ENCODE measurements around the gene PDE10A.
"Not testable (repeated sequence)": the region's sequence is repeated elsewhere in the genome, so short reads cannot be mapped to it uniquely, and the experiment has no call there.

Gene PDE10A

DNA sequence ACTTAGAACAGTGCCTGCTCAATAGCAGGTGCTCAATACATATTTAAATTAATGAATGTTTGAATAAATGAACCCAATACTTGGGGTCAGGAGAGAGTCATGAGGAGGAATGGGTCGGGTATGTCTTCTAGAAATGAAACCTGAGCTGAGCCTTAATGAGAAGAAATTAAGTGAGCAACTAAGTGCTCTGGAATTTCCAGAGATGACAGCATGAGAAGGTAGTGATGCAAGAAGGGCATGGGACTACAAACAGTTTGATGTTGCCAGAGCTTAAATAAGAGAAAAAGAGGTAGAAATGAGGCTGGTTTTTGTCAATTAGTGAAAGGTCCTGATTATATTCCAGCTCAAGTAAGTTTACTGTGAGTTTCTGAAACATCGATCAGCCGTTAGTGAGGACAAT lies 82.9 kb downstream of the PDE10A start:
- DNase-seq, result peak; percentile 27

DNA sequence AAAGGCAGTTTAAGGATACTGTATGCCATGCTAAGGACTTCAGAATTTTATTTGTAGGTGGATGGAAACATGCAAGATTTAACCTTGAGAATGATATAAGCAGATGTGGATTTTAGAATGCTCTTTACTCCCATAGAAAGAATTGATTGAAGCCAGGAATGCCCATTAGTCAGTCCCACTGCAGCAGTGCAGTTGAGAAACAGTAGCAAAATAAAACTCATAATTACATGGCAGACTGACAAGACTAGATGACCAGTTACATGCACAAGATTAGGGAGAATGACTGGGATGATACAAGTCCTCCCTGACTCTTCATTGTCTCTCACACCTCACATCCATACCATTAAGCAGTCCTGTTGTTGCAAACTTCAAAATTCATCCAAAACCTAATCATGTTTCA lies 83.9 kb downstream of the PDE10A start:
- DNase-seq, result no peak

DNA sequence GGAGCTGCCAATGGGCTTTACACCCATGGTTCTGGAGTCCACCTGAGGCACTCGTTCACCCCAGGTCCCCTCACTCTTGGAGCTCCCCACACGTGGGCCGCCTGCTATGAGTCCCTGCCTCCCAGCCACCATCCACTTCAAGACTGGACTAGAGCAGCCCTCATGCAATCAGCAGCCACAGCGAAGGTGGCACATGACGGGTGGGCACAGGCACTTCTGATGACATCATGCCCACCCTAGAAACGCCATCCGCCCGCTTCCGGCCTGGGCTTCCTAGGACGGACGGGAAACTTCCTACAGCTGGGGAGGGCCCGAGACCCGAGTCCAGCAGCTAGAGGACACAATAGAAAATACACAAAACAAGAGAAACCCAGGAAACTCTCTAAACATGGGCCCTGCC lies 85.5 kb downstream of the PDE10A start:
- no peak for DNase-seq

DNA sequence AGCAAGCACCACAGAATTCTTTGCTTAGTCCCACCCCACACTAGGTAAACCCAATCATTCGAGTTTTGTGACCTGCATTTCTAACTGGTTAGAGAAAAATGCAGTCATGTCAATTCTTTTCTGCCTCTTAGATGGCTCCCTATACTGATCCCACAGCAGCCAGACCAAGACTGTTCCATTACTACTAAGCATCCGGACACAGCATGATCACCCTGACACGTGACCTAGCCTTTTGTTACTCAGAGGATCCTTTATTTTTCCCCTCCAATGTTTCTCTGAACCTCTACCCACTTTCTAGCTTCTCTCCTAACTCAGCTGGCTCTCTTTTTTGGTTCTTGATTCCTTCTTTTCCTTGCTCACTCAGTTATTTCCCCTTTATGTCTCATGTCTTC lies 87.9 kb downstream of the PDE10A start:
- DNase-seq, result peak; percentile 64

DNA sequence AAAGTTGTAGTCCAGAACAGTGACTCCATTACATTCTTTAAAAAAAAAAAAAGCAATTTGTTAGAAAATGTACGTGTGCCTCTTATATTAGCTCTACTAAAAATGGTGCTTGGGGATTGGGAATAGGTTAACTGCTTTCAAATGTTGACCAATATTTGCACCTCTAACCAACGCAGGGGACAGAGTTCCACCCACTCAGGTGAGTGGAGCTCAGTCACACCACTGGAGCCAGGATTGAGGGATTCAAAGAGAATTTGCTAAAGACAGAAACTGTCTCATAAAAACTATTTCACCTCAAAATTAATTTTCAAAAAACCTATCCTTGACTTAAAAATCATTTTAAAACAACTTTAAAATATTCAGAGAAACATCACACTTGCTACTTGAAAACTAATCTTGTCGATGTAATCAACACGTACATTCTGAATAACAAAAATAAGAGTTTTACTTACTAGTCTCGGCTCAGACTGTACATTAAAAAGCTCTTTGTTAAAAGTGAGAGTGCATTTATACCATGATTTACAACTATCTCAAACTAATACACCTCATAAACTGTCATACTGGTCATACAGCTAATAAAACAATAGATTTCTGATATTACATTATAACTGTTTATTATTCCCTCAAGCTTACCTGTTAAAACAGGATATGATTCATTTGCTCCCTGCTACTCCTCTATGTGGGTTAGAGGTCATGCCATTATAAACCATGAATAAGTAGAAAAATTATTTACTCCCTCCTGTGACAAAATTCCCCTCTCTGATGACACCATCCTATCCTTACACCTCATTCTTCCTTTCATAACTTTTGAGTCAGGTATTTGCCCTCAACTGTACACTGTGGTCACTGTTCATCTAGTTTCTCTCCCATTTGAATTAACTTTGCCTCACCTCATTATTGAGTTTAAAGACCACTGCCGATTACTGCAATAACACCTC lies 88.6 kb downstream of the PDE10A start:
- peak; percentile 84 for DNase-seq

DNA sequence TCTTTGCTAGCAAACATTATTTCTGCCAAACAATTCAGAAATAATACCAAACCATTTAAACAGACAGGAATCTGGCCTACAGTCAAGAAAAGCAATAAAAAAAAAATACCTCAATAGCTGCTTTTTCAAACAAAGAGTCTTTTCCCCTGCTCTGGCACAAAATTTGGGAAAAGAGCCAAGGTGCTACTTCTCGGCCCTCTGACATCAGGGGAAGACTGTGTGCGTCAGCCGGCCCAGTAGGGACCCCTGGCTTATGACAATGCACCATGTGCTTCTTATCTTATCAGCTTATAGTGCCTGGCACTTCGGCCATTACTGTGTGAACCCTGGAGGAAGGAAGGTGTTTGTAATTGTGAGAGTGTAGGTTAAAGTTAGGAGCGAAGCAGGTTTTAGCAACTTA lies 89.4 kb downstream of the PDE10A start:
- DNase-seq, result peak; percentile 78

DNA sequence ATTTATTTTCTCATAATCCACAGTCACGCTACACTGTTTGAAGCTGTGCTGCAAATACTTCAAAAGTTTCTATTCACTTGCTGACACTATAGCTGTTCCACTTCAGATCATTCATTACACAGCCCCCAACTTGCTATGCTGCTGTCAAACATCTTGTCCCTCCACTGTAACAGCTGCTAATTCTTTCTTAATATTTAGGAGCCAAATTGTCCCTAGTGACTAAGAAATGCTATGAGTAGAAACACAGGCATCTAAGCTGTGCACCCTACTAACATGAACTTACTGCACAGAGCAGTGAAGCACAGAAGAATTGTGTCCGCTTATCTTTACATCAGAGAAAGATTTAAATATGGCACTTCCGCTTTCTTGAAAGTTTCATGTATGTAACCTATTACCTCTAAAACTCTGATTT lies 91.3 kb downstream of the PDE10A start:
- DNase-seq, result peak; percentile 91

DNA sequence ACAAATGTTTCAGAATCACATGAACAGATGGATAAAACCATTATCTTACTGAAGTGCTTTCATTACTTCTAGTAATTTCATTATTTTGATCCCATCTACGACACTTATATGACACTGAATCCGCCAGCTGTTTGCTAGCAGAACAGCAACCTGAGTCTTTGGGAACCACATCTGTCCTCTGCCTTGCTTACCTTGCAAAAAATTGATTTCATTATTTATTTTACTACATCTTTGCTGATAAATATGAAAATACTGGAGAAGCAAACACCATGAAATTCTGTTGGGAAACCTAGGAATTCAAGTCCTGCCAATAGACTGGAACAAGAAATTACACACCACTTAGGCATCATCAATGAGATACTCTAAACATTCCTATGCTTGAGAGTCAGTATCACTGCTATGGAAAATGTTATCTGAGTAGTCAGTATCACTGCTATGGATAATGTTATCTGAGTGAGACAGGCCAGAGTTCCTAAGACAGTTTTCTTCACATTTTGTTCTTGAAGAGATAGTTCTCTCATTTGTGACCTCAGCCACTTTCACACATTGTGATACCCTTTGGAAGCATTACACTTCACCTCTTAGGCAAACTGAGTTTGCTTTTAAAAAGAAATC lies 91.9 kb downstream of the PDE10A start:
- DNase-seq, result peak; percentile 93

DNA sequence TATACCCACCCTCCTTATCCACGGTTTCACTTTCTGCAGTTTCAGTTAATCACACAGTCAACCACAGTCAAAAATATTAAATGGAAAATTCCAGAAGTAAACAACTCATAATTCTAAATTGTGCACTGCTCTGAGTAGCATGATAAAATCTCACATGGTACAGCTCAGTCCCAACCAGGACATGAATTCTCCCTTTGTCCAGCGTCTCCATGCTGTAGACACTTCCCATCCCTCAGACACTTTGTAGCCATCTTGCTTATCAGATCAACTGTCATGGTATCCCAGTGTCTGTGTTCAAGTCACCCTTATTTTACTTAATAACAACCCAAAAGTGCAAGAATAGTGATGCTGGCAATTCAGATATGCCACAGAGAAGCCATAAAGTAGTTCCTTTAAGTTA lies 94.7 kb downstream of the PDE10A start:
- no peak for DNase-seq

DNA sequence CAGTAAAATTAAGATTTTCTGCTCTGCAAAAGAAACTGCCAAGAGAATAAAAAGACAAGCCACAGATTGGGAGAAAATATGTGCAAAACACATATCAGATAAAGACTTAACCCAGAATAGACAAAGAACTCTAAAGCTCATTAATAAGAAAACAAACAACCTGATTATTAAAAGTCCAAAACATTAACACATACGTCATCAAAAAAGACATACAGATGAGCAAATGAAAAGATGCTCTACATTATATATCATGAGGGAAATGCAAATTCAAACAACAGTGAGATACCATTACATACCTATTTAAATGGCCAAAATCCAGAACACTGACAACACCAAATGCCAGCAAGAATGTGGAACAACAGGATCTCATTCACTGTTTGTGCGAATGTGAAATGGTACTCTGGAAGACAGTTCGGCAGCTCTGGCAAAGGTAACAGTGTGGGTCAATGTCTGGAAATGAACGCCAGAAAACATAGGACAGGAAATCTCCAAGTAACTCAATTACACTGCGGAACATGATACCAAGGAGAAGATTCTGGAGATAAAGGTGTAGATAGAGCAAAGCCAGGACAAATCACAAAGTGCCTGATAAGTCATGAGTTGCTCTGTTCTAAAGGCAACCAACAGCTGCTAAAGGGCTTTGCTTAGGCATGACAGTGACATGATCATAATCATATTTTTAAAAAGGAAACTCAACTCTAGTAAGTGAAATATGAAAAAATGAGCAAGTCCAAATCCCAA lies 96.8 kb downstream of the PDE10A start:
- no peak for DNase-seq

DNA sequence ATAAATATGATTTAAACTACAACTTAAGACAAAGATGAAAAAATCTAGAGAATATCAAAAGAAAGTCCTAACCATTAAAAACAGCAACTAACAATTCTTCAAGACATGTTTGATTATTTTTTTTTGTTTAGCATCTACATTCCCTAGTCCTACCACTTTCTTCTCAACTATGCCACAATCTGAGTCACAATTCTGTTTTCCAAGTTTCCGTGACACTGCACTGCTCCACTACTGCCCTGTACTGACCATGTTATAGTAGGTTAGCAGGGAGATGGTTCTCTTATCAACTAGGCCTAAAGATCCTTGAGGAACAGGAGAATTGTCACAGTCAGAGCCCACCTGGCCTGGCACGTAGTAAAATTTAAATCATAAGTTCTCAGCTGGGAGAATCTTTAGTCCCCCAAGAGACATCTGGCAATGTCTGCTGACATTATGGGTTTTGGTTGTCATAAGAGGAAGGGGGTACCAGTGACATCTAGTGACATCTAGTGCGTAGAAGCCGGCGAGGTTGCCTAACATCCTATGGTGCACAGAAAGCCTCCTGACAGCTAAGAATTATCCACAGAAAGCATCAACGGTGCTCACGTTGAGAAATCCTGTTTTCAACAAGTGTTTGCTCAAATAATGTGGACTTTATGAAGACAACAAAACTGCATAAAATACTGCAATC lies 100.5 kb downstream of the PDE10A start:
- no peak for DNase-seq

DNA sequence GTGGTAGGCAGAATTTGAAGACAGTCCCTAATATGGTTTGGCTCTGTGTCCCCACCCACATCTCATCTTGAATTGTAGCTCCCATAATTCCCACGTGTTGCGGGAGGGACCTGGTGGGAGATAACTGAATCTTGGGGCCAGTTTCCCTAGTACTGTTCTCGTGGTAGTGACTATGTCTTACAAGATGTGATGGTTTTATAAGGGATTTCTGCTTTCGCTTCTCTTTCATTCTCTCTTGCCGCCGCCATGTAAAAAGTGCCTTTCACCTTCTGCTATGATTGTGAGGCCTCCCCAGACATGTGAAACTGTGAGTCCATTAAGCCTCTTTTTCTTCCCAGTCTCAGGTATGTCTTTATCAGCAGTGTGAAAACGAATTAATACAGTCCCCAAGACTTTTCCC lies 103.4 kb downstream of the PDE10A start:
- DNase-seq, result no peak

DNA sequence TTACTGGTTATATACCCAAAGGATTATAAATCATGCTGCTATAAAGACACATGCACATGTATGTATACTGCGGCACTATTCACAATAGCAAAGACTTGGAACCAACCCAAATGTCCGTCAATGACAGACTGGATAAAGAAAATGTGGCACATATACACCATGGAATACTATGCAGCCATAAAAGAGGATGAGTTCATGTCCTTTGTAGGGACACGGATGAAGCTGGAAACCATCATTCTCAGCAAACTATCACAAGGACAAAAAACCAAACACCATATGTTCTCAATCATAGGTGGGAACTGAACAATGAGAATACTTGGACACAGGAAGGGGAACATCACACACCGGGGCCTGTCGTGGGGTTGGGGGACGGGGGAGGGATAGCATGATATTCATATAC lies 104.9 kb downstream of the PDE10A start:
- DNase-seq, result not testable (repeated sequence)

DNA sequence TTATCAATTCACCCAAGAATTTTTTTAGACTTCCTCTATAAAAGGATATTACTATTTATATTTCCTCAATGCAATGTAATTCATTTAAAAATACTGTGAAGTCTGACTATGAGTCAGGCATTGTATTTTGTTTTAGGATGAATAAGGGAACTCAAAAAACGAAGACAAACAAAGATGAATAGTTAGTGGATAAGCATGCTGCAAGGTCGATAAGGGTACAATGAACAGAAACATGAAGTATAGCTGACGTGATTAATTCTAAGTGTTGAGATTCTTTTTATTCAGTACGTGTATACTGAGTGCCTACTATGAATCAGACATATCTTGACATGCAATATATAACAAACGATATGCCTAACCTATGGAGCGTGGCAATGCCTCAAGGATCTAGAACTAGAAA lies 105.4 kb downstream of the PDE10A start:
- DNase-seq, result no peak

DNA sequence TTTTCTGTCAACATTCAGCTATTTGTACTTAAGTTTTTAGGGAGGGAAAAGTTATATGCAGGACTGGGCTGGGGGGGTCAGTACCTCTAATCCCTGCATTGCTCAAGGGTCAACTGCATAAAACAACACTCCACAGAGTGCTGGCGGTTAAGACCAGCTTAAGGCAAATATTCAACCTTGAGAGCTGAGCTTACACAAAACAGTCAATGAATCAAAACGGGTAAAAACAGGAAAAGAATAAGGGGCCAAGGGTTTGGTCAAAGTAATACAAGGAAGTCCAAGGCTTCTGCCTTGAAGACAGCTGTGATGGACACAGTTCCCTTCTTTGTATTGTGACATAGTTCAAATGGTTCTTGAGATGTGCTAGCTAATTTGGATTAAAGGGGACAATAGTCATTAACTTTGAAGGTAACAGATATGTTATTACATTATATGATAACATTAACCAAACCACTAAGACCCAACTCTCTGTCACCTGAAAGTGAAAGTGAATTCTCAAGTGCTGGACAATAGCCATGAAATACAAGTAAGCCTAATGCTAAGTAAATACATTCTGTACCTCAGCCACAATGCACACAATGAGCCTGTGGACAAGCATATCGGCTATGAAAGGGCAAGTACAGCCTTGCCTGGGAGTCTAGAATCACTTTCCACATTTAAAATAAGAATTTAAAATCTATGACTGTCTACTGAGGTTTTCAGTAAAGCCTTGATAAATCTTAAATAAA lies 106.8 kb downstream of the PDE10A start:
- DNase-seq, result no peak

DNA sequence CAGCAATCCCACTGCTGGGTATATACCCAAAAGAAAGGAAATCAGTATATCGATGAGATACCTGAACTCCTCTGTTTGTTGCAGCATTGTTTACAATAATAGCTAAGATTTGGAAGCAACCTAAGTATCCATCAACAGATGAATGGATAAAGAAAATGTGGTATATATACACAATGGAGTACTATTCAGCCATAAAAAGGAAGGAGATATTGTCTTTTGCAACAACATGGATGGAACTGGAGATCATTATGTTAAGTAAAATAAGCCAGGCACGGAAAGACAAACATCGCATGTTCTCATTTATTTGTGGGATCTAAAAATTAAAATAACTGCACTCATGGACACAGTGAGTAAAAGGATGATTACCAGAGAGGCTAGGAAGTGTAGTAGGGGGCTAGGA lies 108.4 kb downstream of the PDE10A start:
- DNase-seq, result not testable (repeated sequence)

DNA sequence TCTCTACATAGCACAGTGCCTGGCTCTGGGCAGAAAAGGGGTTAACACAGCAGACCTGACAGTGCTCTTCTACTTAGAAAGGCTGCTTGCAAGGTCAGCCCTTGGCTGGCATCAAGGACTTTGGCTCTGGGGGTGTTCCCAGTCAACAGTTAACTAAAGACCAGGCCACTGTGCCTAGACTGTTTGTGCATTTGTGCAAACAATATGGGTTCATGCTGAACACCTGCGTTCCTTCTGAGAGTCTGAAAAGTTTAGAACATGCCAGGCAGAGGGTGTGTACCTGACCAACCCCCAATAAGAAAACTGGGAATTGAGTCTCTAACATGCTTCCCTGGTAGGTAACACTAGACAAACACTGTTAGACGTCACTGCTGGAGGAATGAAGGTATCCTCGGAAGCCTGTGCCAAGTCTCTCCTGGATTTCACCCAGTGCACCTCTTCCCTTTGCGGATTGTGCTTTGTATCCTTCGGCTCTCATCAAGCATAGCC lies 110.7 kb downstream of the PDE10A start:
- DNase-seq, result no peak

DNA sequence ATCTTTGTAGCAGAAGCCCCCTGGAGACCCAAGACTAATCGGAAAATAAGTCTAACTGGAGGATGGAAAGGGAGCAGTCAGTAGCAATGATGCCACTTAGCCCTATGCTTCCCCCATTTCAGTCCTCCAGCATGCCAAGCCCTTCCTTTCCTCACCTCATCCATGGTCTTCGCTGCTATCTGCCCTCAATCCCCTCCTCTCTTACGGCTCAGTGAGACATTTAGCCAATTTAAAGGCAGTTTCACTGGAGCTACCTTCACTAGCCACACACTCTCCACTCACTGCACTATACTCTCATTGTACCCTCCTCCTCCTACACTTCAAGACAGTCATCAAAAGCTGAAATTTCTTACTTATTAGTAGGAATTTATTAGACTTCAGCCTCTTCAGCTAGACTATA lies 111.2 kb downstream of the PDE10A start:
- no peak for DNase-seq

DNA sequence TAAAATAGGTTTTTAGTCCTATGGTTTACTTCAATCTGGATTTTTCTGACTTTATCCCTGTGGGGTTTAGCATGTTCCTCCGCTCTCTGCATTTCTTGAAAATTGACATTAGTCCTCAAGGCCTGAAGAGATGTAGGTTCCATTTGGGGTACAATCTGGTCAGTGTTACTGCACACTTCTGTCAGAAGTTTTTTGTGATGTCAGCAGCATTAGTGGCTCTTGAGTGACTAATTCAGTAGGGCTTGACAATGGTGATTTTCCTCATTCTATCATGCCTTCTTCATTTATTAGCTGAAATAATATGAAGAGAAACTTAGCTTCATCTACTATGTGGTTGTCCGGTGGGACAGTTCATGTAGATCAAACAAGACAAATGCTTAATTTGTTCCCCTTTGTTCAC lies 114.6 kb downstream of the PDE10A start:
- no peak for DNase-seq

DNA sequence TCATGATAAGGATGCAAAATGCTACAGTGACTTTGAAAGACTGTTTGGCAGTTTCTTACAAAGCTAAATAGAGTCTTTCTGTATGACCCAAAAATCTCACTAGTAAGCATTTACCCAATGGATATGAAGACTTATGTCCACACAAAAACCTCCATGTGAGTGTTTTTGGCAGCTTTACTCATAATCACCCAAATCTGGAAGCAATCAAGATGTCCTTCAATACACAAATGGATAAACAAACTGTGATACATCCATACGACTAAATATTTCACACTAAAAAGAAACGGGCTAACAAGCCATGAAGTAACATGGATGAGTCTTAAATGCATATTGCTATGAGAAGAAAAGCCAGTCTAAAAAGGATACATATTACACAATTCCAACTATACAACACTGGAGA lies 117.2 kb downstream of the PDE10A start:
- no peak for DNase-seq

DNA sequence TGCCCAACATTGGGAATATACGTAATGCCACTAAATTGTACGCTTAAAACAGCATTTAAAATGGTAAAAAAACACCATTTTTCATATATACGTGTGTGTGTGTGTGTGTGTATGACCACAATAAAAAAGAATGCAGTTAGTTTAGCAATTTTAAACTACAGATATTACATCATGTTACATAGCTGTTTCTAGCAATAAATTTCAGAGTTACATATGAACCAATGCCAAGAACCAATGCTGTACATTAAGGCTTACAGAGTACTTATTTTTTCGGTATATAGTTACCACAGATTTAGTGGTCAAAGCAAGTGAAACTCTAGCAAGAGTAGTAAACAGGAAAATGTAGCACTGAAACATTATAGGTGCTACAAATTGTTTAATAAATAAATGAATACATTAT lies 119.3 kb downstream of the PDE10A start:
- DNase-seq, result no peak

DNA sequence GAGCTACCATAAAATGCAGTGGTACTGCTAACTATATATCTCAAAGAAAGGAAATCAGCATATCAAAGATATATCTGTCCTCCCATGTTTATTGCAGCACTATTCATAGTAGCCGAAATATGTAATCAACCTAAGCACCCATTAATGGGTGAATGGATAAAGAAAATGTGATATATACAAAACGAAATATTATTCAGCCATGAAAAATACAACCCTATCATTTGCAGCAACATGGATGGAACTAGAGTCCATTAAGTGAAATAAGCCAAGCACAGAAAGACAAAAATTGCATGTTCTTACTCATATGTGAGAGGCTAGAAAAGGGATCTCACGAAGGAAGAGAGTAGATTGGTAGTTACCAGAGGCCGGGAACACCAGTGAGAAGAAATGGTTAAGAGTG lies 126.1 kb downstream of the PDE10A start:
- DNase-seq, result no peak
